ENCODE measurements around the gene CAMTA2.

DNA sequence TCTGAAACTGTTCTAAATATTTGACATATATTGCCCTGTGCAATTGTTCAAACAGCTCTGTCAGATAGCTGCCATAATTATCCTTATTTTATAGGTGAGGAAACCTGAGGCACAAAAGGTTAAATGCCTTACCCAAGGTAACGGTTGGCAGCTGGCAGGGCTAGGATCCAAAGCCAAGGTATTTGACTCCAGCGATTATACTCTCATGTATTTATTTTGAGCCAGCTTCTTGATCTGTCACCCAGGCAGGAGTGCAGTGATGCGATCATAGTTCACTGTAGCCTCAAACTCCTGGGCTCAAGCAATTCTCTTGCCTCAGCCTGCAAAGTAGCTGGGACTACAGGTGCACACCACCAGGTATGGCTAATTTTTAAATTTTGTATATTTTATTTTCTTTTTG, 29.4 kb downstream of the CAMTA2 start:
- TF ChIP-seq, protein P1, sequence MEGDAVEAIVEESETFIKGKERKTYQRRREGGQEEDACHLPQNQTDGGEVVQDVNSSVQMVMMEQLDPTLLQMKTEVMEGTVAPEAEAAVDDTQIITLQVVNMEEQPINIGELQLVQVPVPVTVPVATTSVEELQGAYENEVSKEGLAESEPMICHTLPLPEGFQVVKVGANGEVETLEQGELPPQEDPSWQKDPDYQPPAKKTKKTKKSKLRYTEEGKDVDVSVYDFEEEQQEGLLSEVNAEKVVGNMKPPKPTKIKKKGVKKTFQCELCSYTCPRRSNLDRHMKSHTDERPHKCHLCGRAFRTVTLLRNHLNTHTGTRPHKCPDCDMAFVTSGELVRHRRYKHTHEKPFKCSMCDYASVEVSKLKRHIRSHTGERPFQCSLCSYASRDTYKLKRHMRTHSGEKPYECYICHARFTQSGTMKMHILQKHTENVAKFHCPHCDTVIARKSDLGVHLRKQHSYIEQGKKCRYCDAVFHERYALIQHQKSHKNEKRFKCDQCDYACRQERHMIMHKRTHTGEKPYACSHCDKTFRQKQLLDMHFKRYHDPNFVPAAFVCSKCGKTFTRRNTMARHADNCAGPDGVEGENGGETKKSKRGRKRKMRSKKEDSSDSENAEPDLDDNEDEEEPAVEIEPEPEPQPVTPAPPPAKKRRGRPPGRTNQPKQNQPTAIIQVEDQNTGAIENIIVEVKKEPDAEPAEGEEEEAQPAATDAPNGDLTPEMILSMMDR (IDR thresholded peaks at IDR 0.05; ENCODE audit: low read length), result no peak
- TF ChIP-seq EZH2 (optimal IDR thresholded peaks at IDR 0.05; ENCODE audit: low read depth, low read length) (no peak), EZH2phosphoT487 (IDR thresholded peaks at IDR 0.05; ENCODE audit: low read length) (no peak)
